ENCODE measurements around the gene CABLES1.

The CABLES1 gene

DNA sequence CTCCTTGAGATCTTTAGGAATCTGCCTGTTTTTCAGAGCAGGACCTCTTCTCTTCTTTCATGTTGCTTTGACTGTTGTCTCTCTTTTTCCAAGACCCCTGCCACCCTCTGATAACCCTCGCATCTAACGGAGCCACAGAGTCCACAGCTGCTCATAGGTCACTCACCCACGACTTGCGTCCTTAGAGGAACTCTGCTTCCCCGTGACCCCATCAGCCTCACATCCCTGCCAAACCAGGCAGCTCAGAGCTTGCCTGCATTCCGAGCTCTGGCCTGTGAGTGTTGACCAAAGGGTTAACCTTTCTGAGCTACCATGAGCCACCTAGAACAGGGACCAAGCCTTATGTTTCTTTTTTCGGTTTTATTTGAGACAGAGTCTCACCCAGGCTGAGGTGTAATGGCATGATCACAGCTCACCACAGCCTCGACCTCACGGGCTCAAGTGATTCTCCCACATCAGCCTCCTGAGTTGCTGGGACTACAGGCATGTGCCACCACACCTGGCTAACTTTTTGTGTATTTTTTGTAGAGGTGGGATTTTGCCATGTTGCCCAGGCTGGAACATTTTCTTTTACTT is 36.4 kb downstream of the CABLES1 start:
- no peak for DNase-seq

DNA sequence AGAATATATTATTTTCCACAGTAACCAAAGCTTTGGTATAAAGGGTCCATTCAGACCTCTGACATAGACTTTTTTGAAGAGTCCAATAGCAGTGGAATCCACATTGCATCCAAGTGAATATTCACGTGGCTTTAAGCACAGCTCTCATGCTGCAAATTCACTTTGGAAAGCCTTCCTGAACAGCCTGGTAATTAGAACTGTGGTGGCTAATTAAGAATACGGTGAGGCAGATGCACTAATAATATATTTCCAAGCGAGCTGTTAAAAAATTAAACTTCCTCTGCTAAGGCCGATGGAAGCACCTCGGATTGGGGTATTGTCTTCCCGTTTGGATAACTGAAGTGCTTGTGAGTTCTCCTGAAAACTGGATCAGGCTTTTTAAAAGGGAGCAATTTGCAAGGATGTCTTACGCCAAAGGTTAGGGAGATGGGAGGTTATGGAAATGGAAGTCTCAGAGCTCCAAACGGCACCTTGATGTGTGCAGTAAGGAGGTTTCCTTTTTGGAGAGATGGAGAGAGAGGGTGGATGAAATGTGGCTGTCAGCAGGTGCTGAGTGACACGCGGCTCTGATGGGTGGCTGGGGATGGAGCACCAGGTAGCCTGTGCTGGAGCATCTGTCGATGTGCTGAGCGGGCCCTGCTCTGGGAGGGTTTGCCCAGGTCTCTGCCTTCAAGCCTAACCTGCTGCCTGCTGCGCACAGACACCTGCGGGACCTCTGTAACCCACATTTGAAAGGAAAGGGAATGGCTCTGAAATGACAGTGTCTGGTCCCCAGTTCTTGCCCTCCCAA is 37.5 kb downstream of the CABLES1 start:
- DNase-seq: no peak

DNA sequence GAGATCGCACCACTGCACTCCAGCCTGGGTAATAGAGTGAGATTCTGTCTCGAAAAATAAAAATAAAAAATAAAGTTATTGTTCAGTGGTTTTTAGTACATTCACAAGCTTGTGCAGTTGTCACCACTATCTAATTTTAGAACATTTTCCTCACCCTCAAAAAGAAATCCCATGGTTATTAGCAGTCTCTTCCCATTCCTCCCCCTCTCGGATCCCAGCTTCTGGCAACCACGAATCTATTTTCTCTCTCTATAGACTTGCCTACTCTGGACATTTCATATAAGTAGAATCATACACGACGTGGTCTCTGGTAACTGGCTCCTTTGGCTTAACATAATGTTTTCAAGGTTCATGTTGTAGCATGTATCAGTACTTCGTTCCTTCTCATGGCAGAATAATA is 38.6 kb downstream of the CABLES1 start:
- DNase-seq: no peak

DNA sequence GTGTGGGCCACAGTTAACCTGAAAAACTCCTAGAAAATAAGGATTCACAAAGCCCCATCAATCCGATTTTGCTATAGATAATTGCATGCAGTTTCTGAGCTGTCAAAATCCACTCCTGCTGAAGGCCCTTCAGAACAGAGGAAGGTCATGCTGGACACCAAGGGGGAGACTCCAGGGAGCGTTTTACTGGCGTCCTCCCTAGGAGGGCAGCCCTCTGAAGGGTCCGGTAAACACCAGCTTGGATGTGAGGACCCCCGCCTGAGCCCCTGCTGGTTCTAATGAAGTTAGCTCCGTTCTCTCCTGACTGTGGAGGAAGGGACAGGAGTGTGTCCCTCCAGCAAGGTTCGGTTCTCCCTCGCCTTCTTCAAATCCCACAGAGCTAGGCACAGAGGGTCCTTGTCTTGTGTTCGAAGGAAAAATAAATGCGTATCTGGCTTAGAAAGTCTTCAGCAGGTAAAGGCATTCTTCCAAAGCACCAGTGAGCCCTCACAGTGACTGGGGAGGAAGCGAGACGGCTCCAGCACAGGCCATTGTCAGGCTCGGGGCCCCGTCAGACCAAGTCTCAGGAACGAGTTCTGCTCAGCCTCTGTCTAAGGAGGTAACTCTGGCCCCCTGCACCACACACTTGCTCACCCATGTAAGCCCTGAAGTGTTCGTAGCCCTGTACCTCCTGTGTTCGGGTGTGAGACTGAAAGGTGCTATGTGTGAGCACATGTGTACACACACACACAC is 41.6 kb downstream of the CABLES1 start:
- no peak for DNase-seq

DNA sequence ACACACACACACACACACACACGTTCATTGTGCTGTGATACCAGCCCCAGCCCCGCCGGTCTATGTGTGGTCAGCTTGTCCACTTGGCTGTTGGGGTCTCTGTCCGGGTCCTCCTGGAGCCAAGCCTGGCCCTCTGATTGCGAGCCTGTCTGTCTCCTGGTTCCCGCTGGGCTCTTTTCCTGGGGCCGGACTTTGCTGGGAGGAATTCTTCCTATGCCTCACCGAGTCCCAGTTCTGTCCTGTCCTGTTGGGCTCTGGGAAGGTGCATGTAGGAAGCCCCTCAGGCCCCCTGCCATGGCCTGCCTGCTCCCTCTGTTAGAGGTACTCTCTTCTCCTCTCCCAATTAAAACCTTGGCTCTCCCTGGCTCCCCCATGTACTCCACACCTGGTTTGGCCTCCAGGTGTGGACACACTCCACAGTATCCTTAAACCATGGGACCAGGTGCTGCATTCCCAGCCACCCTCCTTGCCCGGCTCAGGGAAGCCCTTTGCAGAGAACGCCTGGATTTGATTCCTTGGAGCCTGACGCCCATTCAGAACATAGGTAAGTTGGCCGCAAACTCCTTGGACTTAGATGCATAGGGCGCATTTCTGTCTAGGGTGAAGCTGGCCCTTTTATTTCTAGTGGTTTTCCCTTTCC is 42.3 kb downstream of the CABLES1 start:
- no peak for DNase-seq

DNA sequence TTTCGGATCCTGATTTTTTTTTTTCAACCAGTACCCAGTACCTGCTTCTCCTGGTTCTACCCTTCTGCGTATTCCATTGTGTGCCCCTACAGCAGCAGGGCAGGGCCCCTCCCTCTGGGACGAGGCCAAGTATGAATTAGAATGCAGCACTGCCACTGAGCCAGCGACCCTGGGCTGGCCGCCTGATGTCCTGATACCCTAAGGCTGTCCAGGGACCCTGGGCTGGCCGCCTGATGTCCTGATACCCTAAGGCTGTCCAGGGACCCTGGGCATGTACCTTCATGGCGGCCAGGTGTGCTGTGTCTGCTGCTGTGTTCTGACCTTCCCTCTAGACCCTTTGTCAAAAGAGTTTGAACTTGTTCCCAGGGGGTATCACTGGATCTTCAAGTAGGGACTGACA is 42.9 kb downstream of the CABLES1 start:
- DNase-seq: no peak

DNA sequence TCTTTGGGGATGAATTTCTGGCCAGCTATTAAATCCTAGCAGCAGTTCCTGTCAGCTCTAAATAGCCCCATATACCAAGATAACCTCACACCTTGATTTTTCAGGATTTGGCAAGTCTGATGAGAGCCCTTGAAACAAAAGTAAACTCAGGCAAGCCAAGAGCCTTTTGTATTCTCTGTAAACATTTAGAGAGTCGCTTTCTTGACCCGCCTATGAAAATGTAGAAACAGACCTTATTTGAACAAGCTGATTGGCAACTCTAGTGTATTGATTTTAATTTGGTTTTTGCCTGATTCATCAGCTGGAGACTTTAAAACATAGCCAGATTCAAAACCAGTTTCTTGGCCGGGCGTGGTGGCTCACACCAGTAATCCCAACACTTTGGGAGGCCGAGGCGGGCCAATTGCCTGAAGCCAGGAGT is 43.4 kb downstream of the CABLES1 start:
- DNase-seq: no peak

DNA sequence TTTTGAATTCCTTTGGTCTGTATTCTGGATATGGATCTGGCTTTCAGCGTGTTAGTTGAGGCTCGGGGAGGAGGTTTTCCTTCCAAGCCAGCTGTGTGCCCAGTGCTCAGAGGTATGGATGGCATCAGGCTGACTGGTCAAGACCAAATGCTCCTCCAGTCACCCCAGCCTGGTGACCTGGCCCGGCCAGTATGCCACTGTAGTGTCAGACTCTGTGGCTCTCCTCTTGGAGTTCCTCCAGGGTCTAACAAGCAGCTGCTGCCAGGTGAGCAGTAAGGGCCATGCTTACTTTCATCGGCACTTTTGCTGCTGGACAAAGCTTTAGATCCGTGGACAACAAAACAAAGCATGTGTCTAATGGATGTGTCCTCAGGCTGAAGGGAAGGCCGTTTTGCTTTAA is 44.1 kb downstream of the CABLES1 start:
- DNase-seq: no peak

DNA sequence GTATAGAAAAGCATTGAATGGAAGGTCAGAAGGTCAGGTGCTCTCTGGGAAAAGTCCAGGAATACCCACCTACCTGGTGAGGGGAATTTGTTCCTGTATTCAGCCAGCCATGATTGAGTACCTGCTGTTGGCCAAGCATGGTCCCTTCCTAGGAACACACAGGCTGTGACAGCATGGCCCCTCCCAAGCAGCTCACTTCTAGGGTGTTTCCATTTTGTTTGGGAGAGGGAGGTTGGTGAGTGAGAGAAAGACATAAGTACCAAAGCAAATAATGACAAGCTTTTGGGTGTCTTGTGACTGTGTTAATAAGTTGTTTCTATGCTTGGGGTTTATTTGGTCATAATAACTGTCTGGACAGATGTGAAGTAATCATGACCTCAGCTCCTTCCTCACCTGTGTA is 46.3 kb downstream of the CABLES1 start:
- DNase-seq: peak in 1 of 2 experiments; percentile 7

DNA sequence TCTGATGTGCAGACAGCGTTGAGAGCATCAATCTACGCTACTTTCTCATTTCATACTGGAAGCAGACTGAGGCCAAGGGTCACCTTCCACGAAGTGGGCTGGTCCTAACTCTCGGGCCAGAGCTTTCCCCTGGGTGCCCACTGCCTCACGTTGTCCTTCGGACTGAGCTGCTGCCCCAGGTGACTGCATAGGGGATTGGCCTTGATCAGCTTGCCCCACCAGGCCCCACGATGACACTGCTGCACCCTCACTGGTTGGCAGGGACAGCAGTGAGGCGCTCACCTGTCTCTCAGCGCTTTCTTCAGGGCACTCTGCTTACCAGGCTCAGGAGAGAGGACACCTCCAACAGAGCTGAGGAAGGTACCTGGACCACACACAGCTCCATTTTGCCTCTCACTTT is 47.3 kb downstream of the CABLES1 start:
- DNase-seq: no peak

DNA sequence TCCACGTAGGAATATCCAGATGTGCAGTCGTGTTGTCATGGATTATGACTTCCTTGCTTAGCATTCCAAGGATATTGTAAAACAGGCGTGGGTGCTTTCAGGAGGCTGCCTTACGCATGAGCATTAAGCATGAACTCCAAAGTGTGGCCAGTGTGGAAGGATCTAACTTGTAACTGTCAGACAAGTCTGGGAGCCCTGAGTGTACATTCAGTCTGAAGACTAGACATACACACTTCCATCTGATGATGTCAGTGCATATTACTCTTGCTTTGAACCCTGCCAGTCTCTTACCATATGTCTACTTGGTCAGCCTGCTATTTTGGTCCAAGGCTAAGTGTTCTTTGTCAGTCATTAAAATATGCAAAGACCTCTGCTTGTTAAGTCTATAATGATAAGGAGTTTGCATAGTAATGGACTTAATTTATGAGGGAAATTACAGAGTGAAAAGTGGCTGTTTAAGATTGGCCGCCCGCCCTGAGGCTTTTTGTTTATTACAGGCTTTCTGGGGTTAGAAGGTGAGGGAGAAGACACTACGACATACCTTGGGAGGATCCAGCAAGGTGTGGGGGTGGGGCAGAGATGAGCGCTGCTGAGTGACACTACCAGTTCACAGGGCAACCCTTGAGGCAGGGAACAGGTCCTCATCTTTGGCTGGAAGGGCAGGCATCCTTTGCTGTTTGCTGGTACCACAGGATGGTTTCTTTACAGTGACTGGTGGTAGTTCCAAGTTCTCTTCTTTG is 48.3 kb downstream of the CABLES1 start:
- DNase-seq: peak in 1 of 2 experiments; percentile 19

DNA sequence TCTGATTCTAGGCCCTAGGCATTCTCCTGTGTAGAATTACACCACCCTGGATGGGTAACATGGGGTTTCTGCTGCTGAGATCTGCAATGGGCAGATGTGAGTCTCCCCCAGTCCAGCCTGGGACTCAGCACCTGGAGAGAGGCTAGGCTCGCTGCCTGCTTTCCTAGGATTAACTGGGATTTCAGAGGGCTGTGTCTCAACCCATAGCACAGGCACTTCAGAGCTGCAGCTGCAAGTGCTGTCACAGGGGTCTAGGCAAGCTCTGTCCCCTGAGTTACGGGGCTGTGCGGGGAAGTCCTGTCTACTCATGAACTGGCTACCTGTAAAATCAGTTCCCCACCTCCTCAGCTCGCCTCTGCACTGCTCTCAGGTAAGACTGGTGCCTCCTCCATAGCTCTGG is 51.5 kb downstream of the CABLES1 start:
- DNase-seq: no peak

DNA sequence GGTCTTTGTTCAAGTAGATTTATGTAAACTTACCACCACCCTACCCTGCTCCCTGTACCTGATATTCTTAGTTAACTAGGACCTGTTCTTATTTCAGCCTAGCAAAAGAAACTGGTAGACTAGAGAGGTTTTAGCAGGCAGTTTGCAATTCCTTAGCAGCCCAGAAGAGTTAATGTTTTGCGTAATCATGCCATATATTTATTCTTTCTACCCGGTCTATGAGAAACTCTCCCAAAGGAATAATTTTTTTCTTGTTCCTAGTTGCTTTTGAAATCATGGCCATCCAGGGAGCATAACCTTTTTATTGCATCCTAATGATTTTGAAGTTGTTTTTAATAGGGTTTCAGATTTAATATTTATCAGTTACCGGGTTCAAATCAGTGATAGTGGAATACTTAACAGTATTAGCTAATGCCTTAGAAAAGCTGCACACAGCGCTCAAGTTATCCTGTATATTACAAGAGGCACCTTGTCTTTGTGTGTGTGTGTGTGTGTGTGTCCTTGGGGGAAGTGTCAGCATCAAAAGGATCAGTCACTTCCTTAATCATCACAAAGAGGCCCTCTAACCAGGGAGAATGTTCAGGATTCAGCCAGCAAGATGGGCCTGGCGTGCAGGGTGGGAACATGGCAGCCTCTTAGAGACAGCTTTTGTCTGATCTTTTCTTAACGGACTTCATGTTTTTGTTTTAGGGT is 52.9 kb downstream of the CABLES1 start:
- no peak for DNase-seq

DNA sequence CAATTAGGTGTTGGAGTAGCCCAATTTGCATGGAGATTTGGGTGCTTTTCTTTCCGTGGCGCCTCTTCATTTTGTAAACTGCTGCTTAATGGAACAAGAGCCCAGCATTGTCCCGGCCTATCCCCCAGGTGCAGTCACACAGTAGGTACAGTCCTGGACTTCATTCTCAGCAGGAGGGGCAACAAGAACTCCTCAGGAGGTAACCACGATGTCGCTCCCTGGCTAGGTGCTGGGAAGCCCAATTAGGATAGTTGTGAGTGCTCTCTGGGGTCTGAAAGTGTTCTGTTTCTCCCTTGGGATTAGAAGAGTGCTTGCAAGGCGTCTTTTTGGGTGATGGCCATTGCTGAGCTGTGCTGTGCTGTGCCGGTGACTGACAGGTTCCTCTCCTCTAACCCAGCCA is 53.8 kb downstream of the CABLES1 start:
- DNase-seq: no peak

DNA sequence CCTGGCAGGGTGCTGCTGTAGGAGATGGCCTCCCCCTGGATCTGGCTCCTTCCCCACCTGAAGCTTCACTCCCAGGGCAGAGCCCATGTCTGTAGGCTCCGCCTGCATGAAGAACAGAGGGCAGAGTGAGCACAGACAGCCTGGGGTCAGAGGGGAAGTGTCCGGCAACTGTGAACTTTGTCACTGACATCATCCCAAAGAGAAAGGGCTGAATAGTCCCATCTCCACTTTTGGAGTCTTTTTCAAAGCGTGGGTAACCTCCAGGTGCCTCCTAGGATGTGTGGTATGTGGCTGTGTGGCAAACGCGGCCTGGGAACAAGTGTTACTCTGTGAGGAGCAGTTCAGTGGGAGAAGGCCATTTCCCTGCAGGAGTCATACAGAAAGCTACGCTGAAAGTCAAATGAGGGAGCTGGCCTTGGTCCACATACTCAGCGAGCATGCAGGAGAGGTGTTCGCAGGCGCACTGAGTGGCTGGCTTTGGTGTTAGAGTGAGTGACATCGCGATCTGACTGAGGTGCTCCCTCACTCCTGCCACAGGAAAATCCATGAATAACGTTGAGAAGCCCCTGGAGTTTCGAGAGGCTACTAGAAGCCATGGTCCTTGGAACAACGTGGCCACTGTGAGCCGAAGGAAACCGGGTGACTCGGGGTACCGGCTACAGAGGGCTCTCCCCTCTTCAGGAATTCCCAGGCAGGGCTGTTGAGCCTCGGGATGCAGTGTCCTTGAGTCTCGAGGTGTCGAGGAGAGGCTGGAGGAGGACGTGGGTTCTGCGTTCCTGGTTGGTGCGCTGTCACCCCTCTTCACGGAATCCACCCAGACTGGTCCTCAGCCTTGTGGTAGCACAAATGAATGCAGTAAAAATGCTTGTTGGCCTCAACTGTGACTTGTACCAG is 54.7 kb downstream of the CABLES1 start:
- DNase-seq: peak in 1 of 2 experiments; percentile 2

DNA sequence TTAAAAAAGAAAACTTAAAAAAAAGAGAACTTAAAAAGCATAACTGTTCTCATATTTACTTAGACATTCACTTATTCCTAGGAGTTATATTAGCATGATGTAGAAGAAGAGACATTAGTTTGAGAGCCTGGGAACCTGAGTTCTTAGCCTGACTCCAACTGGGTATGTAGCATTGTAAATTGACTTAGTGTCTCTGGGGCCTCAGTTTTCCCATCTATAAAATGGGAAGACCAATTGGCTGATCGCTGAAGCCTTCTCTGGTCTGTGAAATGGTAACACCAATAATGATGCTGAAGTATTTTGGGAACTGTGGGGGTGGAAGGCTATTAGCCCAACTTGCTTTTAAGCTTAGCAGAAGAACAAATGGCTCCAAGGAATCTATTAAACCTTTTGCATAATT is 55.9 kb downstream of the CABLES1 start:
- DNase-seq: no peak

DNA sequence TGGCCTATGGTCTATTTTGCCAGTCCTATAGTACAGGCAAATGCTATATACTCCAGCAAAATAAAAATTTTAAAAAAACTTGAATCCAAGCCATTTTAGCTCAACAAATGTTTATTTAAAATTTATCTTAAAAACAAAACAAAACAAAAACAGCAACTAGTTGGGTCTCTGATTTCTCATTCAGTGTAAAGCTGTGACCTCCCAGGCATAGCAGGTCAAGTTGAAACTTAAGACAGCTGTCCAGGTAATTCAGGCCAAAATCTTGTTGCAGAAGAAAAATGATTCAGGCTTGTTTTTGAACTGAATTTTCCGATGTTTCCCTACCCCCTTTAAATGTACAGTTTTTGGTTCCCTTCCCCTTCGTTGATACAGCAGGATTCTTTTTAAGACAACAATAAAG is 58.5 kb downstream of the CABLES1 start:
- no peak for DNase-seq

DNA sequence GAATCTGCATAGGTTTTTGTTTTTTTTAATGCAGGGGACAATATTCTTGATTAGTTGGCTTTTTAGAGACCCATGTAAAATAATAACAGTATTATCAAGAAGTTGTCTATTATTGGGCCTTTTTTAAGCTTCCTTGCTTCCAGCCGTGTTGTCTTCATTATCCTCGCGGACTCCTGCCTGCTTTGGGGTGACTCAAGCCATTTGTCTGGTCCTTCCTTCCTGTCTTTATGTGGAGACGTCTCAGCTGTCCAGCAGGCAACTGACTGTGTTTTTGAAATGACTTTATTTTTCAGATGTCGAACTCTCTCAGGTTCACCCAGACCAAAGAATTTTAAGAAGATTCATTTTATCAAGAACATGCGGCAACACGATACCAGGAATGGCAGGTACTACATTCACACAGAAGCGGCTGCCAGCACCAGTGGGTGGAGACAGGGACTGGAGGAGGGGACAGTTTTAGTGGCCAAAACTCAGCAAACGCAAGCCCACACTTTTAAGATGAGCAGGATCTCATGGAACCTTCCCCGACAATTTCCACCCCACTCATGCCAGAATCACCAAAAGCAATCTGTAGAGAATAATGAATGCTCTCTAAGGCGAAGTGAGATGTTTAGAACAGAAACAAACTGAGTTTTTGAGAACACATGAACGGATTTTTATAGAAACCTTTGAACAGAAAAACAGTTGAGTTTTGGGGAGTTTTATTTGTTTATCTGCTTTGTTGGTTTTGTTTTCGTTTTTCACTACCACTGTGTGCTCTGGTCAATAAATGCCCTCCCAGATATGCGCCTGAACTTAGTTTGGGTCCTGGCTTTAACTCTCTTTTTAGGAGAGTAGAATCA is 59.1 kb downstream of the CABLES1 start:
- no peak for DNase-seq

DNA sequence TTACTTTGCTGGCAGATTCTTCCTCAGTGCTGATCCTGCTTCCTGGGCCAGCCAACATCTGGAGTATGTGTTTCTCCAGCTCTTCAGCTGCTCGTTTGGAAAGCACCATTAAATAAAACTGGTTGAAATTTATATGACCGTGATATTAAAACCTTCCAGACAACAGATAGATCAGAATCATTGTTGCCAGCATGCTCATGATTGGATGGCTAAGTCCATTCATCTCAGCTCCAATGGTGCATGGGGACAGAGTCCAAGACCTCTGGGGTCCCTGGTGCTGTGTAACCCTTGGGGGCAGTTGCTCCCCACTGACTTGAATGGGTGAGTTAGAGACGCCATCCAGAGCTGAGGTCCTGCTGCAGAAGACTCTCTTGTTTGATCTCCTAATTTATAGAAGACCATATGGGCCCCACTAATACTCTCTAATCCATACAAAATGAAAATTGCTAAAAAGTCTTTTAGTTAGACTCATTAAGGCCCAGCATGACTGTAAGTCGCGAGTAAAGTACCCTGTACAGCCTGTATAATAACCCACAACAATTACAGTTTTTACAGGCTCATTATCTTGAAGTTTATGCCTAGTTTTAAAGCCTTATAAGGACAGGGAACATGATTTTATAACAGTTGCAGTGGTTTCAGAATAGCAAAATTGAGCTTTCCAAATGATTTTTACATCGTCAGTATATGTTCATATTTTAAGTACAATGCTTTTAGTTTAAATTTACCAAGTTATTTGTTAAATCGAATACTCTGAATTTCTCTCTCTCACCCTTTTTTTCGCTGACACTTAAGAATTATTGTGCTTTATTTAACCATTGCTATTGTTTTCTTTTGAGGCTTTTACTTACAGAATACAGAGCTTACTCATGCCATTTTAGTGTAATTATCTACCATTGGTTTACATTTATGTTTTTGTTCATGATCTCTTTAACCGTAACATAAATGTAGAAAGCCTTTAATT is 60.0 kb downstream of the CABLES1 start:
- no peak for DNase-seq
